Uterus (tissue), 2 donors: ENCODE data around the gene SH3PXD2B.

Experiments used
- CTCF ChIP-seq, 4 experiments: fragments of 200-600 bp in 2 of 4; fragments of 450-650 bp in 2 of 4; sonication (generic) in 2 of 4; IDR thresholded peaks; one replicate each; pipeline ENCODE4 v1.5.1; 2016 to 2019; ENCODE audit warnings: antibody characterized with exemption in 4 of 4, mild to moderate bottlenecking in 2 of 4, moderate library complexity in 1 of 4
- POLR2A ChIP-seq, 2 donors: fragments of 450-650 bp; IDR thresholded peaks; one replicate each; pipeline ENCODE4 v1.6.1; 2016; ENCODE audit warnings: antibody characterized with exemption in 2 of 2, mild to moderate bottlenecking in 1 of 2, moderate library complexity in 1 of 2

- no peak for TF ChIP-seq CTCF (IDR thresholded peaks at IDR 0.05)
- no peak for TF ChIP-seq POLR2A (IDR thresholded peaks at IDR 0.05)
These were observed 54.5 kb downstream of the SH3PXD2B start for GRCh38 chr5:172399826-172400225.
